H1 (cell line): ENCODE measurements around the gene TCN2. TPM values are rescaled to one million over a fixed set of nuclear protein-coding genes. Genes with fewer than 3 reads are reported as not detected.

ENCODE experiments used
- CTCF ChIA-PET: fragments of 300-600 bp; sonication (Branson Sonifier 250); formaldehyde crosslinking; loops from one replicate; lab custom pipeline; 2021; ENCODE audit not compliant: partially characterized antibody; lab: Charles Lee
- POLR2A ChIA-PET: fragments of 300-600 bp; sonication (Branson Sonifier 250); formaldehyde crosslinking; loops from one replicate; lab custom pipeline; 2021; ENCODE audit warnings: inconsistent platforms; ENCODE audit not compliant: partially characterized antibody; lab: Charles Lee
- DNase-seq, 2 experiments: peaks; one replicate each; pipeline versions ENCODE4 v3.0.0 to v3.0.0-alpha.2; 2010 to 2022; ENCODE audit warnings: low spot score in 2 of 2, low read depth in 1 of 2, mixed read lengths in 1 of 2
- FAIRE-seq: peaks from 2 replicates; lab custom pipeline; 2011; peaks lifted over from hg19 to GRCh38; lab: Jason Lieb, UNC
- H2AFZ ChIP-seq: 2 replicates; pipeline ENCODE4 v1.8.1; 2012; ENCODE audit warnings: low read length, inconsistent platforms
- H2AK5ac ChIP-seq: 2 replicates; pipeline ENCODE4 v1.6.1; 2013; ENCODE audit warnings: low read depth, low read length
- H2BK120ac ChIP-seq: replicated peaks from 2 replicates; pipeline ENCODE3; 2013; ENCODE audit warnings: low read depth, low read length, inconsistent platforms
- H2BK12ac ChIP-seq: 2 replicates; pipeline ENCODE4 v1.6.1; 2013; ENCODE audit warnings: low read depth, low read length
- H2BK15ac ChIP-seq: 2 replicates; pipeline ENCODE4 v1.6.1; 2013; ENCODE audit warnings: low read length
- H2BK20ac ChIP-seq: 2 replicates; pipeline ENCODE4 v1.6.1; 2013; ENCODE audit warnings: low read length
- H2BK5ac ChIP-seq: 2 replicates; pipeline ENCODE4 v1.6.1; 2013; ENCODE audit warnings: low read depth, low read length
- H3K14ac ChIP-seq: 2 replicates; pipeline ENCODE4 v1.6.1; 2013; ENCODE audit warnings: inconsistent platforms; ENCODE audit not compliant: insufficient read length
- H3K18ac ChIP-seq: 2 replicates; pipeline ENCODE4 v1.6.1; 2013; ENCODE audit warnings: low read length; ENCODE audit errors: extremely low read depth
- H3K23ac ChIP-seq: 2 replicates; pipeline ENCODE4 v1.6.1; 2013; ENCODE audit warnings: inconsistent platforms; ENCODE audit not compliant: insufficient read length
- H3K23me2 ChIP-seq: 2 replicates; pipeline ENCODE4 v1.6.1; 2013; ENCODE audit warnings: low read depth, low read length
- H3K27ac ChIP-seq: 2 replicates; pipeline ENCODE4 v1.6.1; 2011; ENCODE audit warnings: low read depth, low read length, inconsistent platforms
- H3K27me3 ChIP-seq, 4 experiments: replicated peaks in 1 of 4; 1 replicate in 1 of 4; 2 replicates in 3 of 4; pipeline versions ENCODE4 v1.6.1 to v1.8.1; 2011 to 2013; ENCODE audit warnings: low read length in 3 of 4, mild to moderate bottlenecking in 3 of 4, inconsistent platforms in 2 of 4, mixed read lengths in 2 of 4, moderate library complexity in 1 of 4; ENCODE audit not compliant: control insufficient read depth in 3 of 4, insufficient read depth in 3 of 4; ENCODE audit errors: extremely low read depth in 1 of 4
- H3K36me3 ChIP-seq, 4 experiments: 2 replicates each; pipeline versions ENCODE4 v1.6.1 to v1.8.1; 2011 to 2013; ENCODE audit warnings: mild to moderate bottlenecking in 4 of 4, low read length in 3 of 4, moderate library complexity in 2 of 4, control low read depth in 1 of 4, inconsistent platforms in 1 of 4; ENCODE audit not compliant: insufficient read depth in 4 of 4, control insufficient read depth in 2 of 4
- H3K4ac ChIP-seq: replicated peaks from 2 replicates; pipeline ENCODE3; 2013; ENCODE audit warnings: low read length, low read depth, mixed read lengths, inconsistent platforms; ENCODE audit not compliant: insufficient read length
- H3K4me1 ChIP-seq, 4 experiments: replicated peaks in 1 of 4; 1 replicate in 1 of 4; 2 replicates in 3 of 4; pipeline versions ENCODE4 v1.6.1 to v1.8.1; 2011 to 2013; ENCODE audit warnings: low read length in 3 of 4, inconsistent platforms in 2 of 4, mixed read lengths in 1 of 4; ENCODE audit not compliant: insufficient read depth in 4 of 4, control insufficient read depth in 3 of 4
- H3K4me2 ChIP-seq, 2 experiments: 2 replicates each; pipeline versions ENCODE4 v1.6.1 to v1.8.1; 2011 to 2013; ENCODE audit warnings: low read depth in 2 of 2, low read length in 2 of 2, control low read depth in 1 of 2, inconsistent platforms in 1 of 2, mild to moderate bottlenecking in 1 of 2; ENCODE audit not compliant: insufficient read depth in 1 of 2
- H3K4me3 ChIP-seq, 4 experiments: fragments of 200-600, 300-600 bp in 1 of 4; sonication (generic), shearing (Covaris generic), sonication (Bioruptor Twin) in 1 of 4; 2 replicates each; pipeline versions ENCODE4 v1.5.1 to v1.8.1; 2011 to 2016; ENCODE audit warnings: low read length in 4 of 4, low read depth in 3 of 4, control low read depth in 2 of 4, inconsistent platforms in 2 of 4, mild to moderate bottlenecking in 2 of 4, mixed read lengths in 1 of 4, moderate library complexity in 1 of 4; ENCODE audit not compliant: insufficient read depth in 2 of 4; ENCODE audit errors: extremely low read depth in 1 of 4
- H3K56ac ChIP-seq: replicated peaks from 2 replicates; pipeline ENCODE3; 2013; ENCODE audit warnings: low read depth, mild to moderate bottlenecking, mixed read lengths, low read length, inconsistent platforms; ENCODE audit not compliant: insufficient read length
- H3K79me1 ChIP-seq: 2 replicates; pipeline ENCODE4 v1.6.1; 2013; ENCODE audit warnings: low read depth, low read length, control low read depth
- H3K79me2 ChIP-seq, 2 experiments: 2 replicates each; pipeline versions ENCODE4 v1.6.1 to v1.8.1; 2012 to 2013; ENCODE audit warnings: low read length in 2 of 2, mild to moderate bottlenecking in 2 of 2, inconsistent platforms in 1 of 2; ENCODE audit not compliant: insufficient read depth in 2 of 2, control insufficient read depth in 1 of 2
- H3K9ac ChIP-seq, 4 experiments: replicated peaks in 1 of 4; 1 replicate in 1 of 4; 2 replicates in 3 of 4; pipeline versions ENCODE4 v1.6.1 to v1.8.1; 2011 to 2013; ENCODE audit warnings: low read depth in 3 of 4, low read length in 3 of 4, control low read depth in 2 of 4, mild to moderate bottlenecking in 2 of 4, moderate library complexity in 2 of 4, inconsistent platforms in 1 of 4; ENCODE audit errors: extremely low read depth in 1 of 4
- H3K9me3 ChIP-seq, 2 experiments: 2 replicates each; pipeline versions ENCODE4 v1.6.1 to v1.8.1; 2012 to 2013; ENCODE audit warnings: mild to moderate bottlenecking in 2 of 2, moderate library complexity in 2 of 2, control low read depth in 1 of 2, inconsistent platforms in 1 of 2, low read depth in 1 of 2, low read length in 1 of 2, mixed read lengths in 1 of 2; ENCODE audit not compliant: insufficient read depth in 2 of 2
- H4K20me1 ChIP-seq, 2 experiments: replicated peaks in 1 of 2; 2 replicates each; pipeline versions ENCODE3 to v1.8.1; 2011 to 2013; ENCODE audit warnings: inconsistent platforms in 2 of 2, low read length in 2 of 2, mild to moderate bottlenecking in 1 of 2; ENCODE audit not compliant: insufficient read depth in 2 of 2, control insufficient read depth in 1 of 2
- H4K5ac ChIP-seq: 2 replicates; pipeline ENCODE4 v1.6.1; 2013; ENCODE audit warnings: low read length, low read depth, mixed read lengths, inconsistent platforms; ENCODE audit not compliant: insufficient read length
- H4K8ac ChIP-seq: 2 replicates; pipeline ENCODE4 v1.8.0; 2013; ENCODE audit warnings: mild to moderate bottlenecking, moderate library complexity, low read length, inconsistent platforms; ENCODE audit not compliant: insufficient read depth; ENCODE audit errors: extremely low read depth
- H4K91ac ChIP-seq: replicated peaks from 2 replicates; pipeline ENCODE3; 2013; ENCODE audit warnings: low read length, mixed read lengths, inconsistent platforms; ENCODE audit not compliant: insufficient read length
- BACH1 ChIP-seq: IDR thresholded peaks from 2 replicates; pipeline ENCODE4 v1.6.1; 2012; ENCODE audit warnings: low read length, improper control_type of control experiment
- CBX8 ChIP-seq: fragments of 300-800, 300-1000 bp; sonication (generic); IDR thresholded peaks from 2 replicates; pipeline ENCODE4 v1.7.1; 2016; ENCODE audit warnings: low read depth, low read length, borderline replicate concordance
- E2F6 ChIP-seq: IDR thresholded peaks from 2 replicates; pipeline ENCODE4 v1.6.1; 2012; ENCODE audit warnings: inconsistent platforms
- HDAC2 ChIP-seq, 2 experiments: fragments of 300-600 bp in 1 of 2; sonication (generic) in 1 of 2; IDR thresholded peaks; 2 replicates each; pipeline ENCODE4 v1.6.1; 2011 to 2012; ENCODE audit warnings: low read depth in 2 of 2, low read length in 2 of 2, mild to moderate bottlenecking in 2 of 2, moderate library complexity in 2 of 2, borderline replicate concordance in 1 of 2, inconsistent platforms in 1 of 2
- MAFK ChIP-seq: IDR thresholded peaks from 2 replicates; pipeline ENCODE4 v1.6.1; 2012; ENCODE audit warnings: low read depth, mild to moderate bottlenecking, improper control_type of control experiment, low read length
- PHF8 ChIP-seq: fragments of 200-600 bp; sonication (generic); conservative IDR thresholded peaks from 2 replicates; pipeline ENCODE4 v1.7.1; 2012; ENCODE audit warnings: low read depth, mild to moderate bottlenecking, inconsistent platforms, low read length, moderate library complexity
- POLR2A ChIP-seq, 2 experiments: IDR thresholded peaks; 1 replicate in 1 of 2; 2 replicates in 1 of 2; pipeline ENCODE4 v1.6.1; 2011; ENCODE audit warnings: low read depth in 2 of 2, low read length in 2 of 2, mild to moderate bottlenecking in 2 of 2; ENCODE audit errors: control extremely low read depth in 1 of 2
- RFX5 ChIP-seq: IDR thresholded peaks from 2 replicates; pipeline ENCODE4 v1.6.1; 2011; ENCODE audit warnings: low read depth, low read length, improper control_type of control experiment, borderline replicate concordance
- TBP ChIP-seq: IDR thresholded peaks from 2 replicates; pipeline ENCODE4 v1.6.1; 2011; ENCODE audit warnings: low read depth, low read length, improper control_type of control experiment
- WGBS, 2 experiments: shearing (Covaris generic) in 1 of 2; methylation state at CpG; one replicate each; pipeline versions ENCODE4 v1.1.6 to v1.1.7; 2013 to 2015; ENCODE audit warnings: low lambda C conversion rate in 2 of 2, mixed read lengths in 2 of 2, inconsistent platforms in 1 of 2, low coverage in 1 of 2, missing lambda C conversion rate in 1 of 2; ENCODE audit not compliant: insufficient replicate concordance in 2 of 2, insufficient coverage in 1 of 2, insufficient read length in 1 of 2; ENCODE audit errors: extremely low coverage in 1 of 2, missing lambda C conversion rate in 1 of 2; 5-methylcytosine and 5-hydroxymethylcytosine counted together
- polyA plus RNA-seq, 7 experiments: library from polyadenylated mRNA; depleted of rRNA in 3 of 7; stranded (reverse) in 5 of 7; unstranded in 2 of 7; fragments of >200 nt in 5 of 7; fragments of 200-250 nt in 2 of 7; gene quantifications; 1 replicate in 5 of 7; 2 replicates in 1 of 7; 4 replicates in 1 of 7; pipeline versions ENCODE4 v1.2.1 to v1.2.3, GENCODE V29; 2011 to 2013; ENCODE audit warnings: missing spikeins in 2 of 7, mixed read lengths in 2 of 7
- total RNA-seq: library from RNA; stranded (reverse); fragmentation: NEBNext Ultra II Directional; extraction: Animal tissue kit (Norgen Biotek cat#: 25700); gene quantifications from 2 replicates; pipeline ENCODE4 v1.2.1, GENCODE V29; 2021

Gene TCN2
- total and polyA plus RNA-seq, 2 of the 8 experiments (the other 6 are each of a cell fraction or from before 2014, with no cell fraction given): 30.0 to 87.8 TPM

GRCh38 chr22:30664798-30665197 is 57.8 kb downstream of the TCN2 start:
- FAIRE-seq (no peak), DNase-seq (no peak)
- Histone ChIP-seq H2BK120ac (no peak overlapping the region), H3K14ac (no peak overlapping the region), H3K9ac (no peak overlapping the region), H3K4me1 (peaks cover 0 to 2% (median under 1%) of the 10 kb centered on the region in 4 experiments; a peak in 4 of 7 replicates), H3K9me3 (no peaks in the 10 kb centered on the region), H3K4me3 (no peak overlapping the region), H3K27ac (no peak overlapping the region), H3K27me3 (peaks cover 0 to 13% (median 8%) of the 10 kb centered on the region in 4 experiments; a peak in 5 of 7 replicates), H3K36me3 (no peaks in the 10 kb centered on the region), H3K56ac (no peak overlapping the region), H3K4me2 (no peak overlapping the region), H3K4ac (no peak overlapping the region), H2BK15ac (peak overlapping the region; percentile 65; the same call in 1 of the 2 replicates), H2BK5ac (no peak overlapping the region), H3K23ac (no peak overlapping the region), H3K79me2 (no peaks in the 10 kb centered on the region), H4K20me1 (no peaks in the 10 kb centered on the region), H4K5ac (no peak overlapping the region), H2AK5ac (no peak overlapping the region; the same call in 1 of the 2 replicates), H2BK12ac (no peak overlapping the region), H3K79me1 (no peaks in the 10 kb centered on the region), H4K8ac (no peak overlapping the region), H2AFZ (no peak overlapping the region), H4K91ac (no peak overlapping the region), H3K23me2 (peaks cover 16% of the 10 kb centered on the region; the same call in 1 of the 2 replicates), H3K18ac (no peak overlapping the region), H2BK20ac (no peak overlapping the region)
- no peak for TF ChIP-seq RFX5
- no peak for TF ChIP-seq BACH1
- TF ChIP-seq MAFK: no peak
- no peak for TF ChIP-seq POLR2A (IDR thresholded peaks at IDR 0.05; ENCODE audit: control extremely low read depth in 1 of 2, low read depth in 2 of 2, low read length in 2 of 2)
- no peak for TF ChIP-seq TBP
- TF ChIP-seq HDAC2 (IDR thresholded peaks at IDR 0.05; ENCODE audit: borderline replicate concordance in 1 of 2, low read depth in 2 of 2, low read length in 2 of 2): no peak
- TF ChIP-seq PHF8: no peak
- no peak for TF ChIP-seq CBX8
- no peak for TF ChIP-seq E2F6
- ChIA-PET POLR2A (no interaction called here), CTCF (interaction anchor here (0.8 to 2.3 kb wide), 3 partner anchors 30 to 91 kb away, joined by 3 to 9 read pairs (median 4); no protein-coding TSS in a partner anchor)
- 96% methylated on average over 5 of the region's 13 CpGs; no CpG with 5 or more reads in 1 of the 2 experiments for WGBS, 2 experiments
